LNCAP (cell line): ENCODE results near the gene STK32C.

Experiments
- TF ChIP-seq, protein P1 (sequence below): fragments of 450-650 bp; IDR thresholded peaks from 2 replicates; pipeline ENCODE4 v1.5.1; 2017; ENCODE audit warnings: mild to moderate bottlenecking

STK32C gene

DNA sequence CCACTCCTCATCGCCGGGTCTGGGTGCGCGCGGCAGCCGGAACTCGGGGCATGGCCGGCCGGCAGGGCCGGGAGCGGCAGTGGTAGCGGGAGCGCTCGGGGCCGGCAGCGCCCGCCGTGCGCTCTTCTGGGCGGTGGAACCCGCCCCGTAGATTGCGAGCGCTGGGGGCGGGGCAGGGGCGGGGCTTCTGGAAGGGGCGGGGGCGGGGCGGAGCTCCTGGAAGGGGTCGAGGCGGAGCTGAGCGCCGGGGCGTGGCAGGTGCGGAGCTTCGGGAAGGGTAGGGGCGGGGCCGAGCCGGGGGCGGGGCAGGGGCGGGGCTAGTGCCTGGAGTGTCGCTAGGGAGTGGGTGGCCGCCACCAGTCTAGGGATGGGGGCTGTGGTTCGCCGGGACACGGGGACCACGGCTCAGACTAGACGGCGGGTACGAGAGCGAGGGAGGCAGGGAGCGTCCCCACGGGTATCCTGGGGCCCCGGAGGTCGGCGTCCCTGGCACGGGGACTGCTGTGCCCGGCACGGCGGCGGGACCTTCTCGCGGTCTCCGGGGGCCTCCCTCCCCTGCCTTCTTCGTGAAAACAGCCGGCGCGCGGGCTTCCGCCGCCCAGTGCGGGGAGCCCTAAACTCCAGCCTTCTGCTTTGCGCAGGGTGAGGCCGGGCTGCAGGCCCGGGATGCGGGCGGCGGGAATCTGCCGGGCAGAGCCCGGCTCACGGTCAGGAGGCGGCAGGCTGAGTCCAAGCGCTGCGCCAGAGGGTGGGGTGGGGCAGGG is at the start of gene STK32C:
STK32C (minus strand) TSS at position 128 of the 764 bp plus-strand sequence; CDS start at position 11, 117 bp downstream.
- TF ChIP-seq, protein P1, sequence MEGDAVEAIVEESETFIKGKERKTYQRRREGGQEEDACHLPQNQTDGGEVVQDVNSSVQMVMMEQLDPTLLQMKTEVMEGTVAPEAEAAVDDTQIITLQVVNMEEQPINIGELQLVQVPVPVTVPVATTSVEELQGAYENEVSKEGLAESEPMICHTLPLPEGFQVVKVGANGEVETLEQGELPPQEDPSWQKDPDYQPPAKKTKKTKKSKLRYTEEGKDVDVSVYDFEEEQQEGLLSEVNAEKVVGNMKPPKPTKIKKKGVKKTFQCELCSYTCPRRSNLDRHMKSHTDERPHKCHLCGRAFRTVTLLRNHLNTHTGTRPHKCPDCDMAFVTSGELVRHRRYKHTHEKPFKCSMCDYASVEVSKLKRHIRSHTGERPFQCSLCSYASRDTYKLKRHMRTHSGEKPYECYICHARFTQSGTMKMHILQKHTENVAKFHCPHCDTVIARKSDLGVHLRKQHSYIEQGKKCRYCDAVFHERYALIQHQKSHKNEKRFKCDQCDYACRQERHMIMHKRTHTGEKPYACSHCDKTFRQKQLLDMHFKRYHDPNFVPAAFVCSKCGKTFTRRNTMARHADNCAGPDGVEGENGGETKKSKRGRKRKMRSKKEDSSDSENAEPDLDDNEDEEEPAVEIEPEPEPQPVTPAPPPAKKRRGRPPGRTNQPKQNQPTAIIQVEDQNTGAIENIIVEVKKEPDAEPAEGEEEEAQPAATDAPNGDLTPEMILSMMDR = no peak

DNA sequence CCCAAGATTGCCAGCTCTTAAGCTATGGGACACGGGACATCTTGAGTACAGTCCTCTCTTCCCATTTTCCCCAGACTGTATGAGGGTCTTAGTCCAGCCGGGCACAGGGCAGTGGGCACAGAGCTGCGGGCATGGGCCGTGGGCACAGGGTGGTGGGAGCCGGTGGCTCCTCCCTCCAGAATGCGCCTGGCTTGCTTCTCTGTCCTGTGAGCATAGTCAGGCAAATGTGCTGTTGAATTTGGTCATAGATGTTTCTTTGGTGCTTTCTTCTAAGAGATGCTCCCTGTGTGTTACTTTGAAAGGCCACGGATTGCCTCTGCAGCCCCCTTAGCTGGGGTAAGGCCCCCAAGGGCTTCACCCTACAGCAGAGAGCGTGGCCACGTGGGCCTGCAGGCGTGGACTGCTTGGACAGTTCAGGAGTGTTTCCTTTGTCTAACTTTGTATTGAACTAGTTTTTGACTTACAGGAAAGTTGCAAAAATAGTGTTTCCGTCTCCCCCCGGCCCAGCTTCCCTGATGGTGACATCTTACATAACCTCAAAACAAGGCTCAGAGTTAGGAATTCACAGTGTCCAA is 49.0 kb upstream of the STK32C start:
- TF ChIP-seq, protein P1 = no peak

DNA sequence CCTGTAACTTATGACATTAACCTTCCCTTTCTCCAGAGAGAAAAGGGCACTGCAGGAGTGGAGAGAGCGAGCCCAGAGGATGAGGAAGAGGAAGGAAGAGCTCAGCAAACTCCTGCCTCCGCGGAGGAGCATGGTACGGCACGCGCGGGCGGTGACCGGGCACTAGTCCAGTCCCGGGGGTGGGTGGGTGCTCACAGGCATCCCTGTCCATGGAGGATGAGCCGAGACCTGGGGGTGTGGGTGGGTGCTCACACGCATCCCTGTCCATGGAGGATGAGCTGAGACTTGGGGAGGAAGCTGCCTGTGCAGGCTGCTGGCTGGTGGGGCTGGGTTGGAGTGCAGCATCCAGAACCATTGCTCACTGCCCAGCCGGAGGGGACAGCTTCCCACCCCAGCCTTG is 48.0 kb upstream of the STK32C start:
- TF ChIP-seq, protein P1 = no peak

DNA sequence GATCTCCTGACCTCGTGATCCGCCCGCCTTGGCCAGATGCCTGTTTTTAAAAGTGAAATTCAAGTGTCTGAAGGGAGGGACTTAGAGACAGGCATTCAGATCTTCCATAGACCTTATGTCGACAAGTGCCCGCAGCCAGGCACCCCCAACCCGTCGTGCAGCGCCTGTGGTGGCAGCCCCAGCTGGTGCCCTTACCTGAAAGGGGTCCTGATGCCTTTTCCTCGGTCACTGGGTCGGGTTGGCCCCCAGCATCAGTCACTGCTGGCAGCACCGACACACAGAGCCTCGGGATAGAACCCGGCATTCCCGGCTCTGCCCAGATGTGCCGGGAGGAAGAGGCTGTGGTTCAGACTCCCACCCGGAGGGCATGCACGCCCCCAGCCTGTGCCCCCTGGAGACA is 47.5 kb upstream of the STK32C start:
- TF ChIP-seq, protein P1 = no peak

DNA sequence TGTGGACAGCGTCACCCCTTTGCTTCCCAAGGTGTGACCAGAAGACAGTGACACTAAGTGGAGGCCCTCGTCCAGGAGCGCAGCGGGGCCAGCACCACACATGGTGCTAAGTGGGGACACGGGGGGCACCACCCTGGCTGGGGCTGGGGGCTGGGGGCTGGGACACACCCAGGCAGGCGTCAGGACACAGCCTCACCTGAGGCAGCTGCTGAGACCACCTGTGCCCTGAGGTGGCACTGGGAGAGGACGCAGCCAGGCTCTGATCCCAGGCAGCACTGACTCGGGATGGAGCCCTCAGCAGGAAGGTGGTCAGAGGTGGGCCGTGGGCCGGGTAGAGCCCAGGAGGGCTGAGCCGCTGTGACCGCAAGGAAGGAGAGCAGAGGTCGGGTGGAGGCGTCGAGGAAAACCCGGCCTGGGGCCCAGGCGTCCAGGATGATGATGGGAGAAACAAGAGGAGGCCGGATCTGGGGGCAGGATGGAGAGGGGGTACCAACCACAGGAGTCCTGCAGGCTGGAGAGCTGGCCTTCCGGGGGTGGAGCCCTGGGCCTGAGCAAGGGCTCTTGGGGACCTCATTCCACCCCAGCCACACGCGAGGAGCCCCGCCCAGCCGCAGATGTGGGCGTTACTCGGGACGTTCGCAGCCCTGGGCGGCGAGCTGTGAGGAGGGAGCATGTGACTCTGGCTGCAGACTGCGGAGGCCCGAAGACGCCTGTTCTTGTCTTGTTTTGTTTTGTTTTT is 46.8 kb upstream of the STK32C start:
- TF ChIP-seq, protein P1 = no peak

DNA sequence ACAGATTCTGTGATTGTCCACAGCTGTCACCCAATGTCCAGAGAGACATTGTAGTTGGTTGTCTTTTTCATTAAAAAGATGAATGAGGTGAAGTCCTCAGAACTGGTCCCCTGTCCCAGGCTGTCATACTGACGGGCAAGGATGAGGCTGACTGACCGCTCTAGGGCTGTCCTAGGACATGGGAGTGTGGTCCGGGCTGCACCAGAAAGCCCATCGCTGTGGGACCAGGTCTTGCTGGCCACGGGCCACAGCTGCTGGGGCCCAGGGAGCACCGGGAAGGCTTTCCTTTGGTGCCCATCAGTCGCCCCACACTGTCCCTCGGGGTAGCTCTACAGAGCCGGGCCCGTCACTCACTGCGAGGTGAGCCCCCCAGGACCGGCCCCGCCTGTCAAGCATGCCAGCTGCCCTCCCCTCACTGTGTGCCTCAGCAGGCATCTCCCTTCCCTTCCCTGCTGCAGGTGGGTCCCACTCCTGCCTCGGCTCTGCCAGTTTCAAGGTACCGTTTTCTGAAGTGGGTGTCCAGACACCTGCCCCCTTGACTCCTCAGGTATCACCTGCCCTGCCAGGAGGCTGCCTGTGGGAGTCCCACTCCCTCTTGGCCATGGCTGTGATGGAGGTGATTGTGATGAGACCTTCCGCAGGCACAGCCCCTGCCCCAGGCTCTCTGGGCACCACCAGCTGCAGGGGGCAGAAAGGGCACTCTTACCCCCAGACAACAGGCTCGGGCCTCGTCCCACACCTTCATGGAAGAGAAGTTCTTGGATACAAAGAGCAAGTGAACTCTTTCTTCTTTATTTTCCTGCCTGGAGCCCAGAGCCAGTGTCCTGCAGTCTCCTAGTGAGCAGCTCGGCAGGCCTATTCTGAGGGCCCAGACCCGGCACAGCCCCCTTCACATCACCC is 46.0 kb upstream of the STK32C start:
- TF ChIP-seq, protein P1 = no peak
